Endothelial cell of umbilical vein (primary cell): ENCODE measurements around the gene PRKAB2. TPM values are rescaled to one million over a fixed set of nuclear protein-coding genes. Genes with fewer than 3 reads are reported as not detected.

Experiments
- BruUV-seq: library from RNA; stranded (reverse); fragments of 400-500 nt; replicated peaks from 2 replicates; lab custom pipeline; 2021; lab: Mats Ljungman, UMichigan
- CTCF ChIA-PET: fragments of 300-600, 350-600 bp; sonication (Branson Sonifier 250); formaldehyde crosslinking; loops from one replicate; lab custom pipeline; 2021; ENCODE audit warnings: antibody characterized with exemption, inconsistent platforms; lab: Charles Lee
- POLR2A ChIA-PET: fragments of 300-600, 350-600 bp; sonication (Branson Sonifier 250); formaldehyde crosslinking; loops from one replicate; lab custom pipeline; 2021; ENCODE audit warnings: antibody characterized with exemption, inconsistent platforms; lab: Charles Lee
- DNase-seq: peaks from one replicate; pipeline ENCODE4 v3.0.0-alpha.2; 2011; ENCODE audit warnings: low read depth, low spot score
- FAIRE-seq: peaks from 2 replicates; lab custom pipeline; 2011; peaks lifted over from hg19 to GRCh38; lab: Jason Lieb, UNC
- H2AFZ ChIP-seq: 2 replicates; pipeline ENCODE4 v1.6.0; 2012; ENCODE audit warnings: low read depth, low read length, control low read depth, inconsistent platforms
- H3K27ac ChIP-seq: 2 replicates; pipeline ENCODE4 v1.5.1; 2011; ENCODE audit warnings: low read depth, mild to moderate bottlenecking, control low read depth, low read length, moderate library complexity; ENCODE audit not compliant: insufficient read depth
- H3K27me3 ChIP-seq, 2 experiments: 2 replicates each; pipeline versions ENCODE4 v1.6.0 to v1.6.1; 2011; ENCODE audit warnings: low read length in 2 of 2, mixed read lengths in 1 of 2; ENCODE audit not compliant: control insufficient read depth in 2 of 2, insufficient read depth in 2 of 2
- H3K36me3 ChIP-seq, 2 experiments: 2 replicates in 1 of 2; 3 replicates in 1 of 2; pipeline ENCODE4 v1.5.1; 2011; ENCODE audit warnings: low read length in 2 of 2, mild to moderate bottlenecking in 1 of 2, moderate library complexity in 1 of 2; ENCODE audit not compliant: control insufficient read depth in 2 of 2, insufficient read depth in 2 of 2; ENCODE audit errors: extremely low read depth in 1 of 2
- H3K4me1 ChIP-seq: 3 replicates; pipeline ENCODE4 v1.5.1; 2011; ENCODE audit warnings: mild to moderate bottlenecking, low read length; ENCODE audit not compliant: control insufficient read depth, insufficient read depth; ENCODE audit errors: extremely low read depth
- H3K4me2 ChIP-seq: 2 replicates; pipeline ENCODE4 v1.6.1; 2011; ENCODE audit warnings: low read length, control low read depth, mixed read lengths; ENCODE audit not compliant: insufficient read depth
- H3K4me3 ChIP-seq, 3 experiments: fragments of 200-600 bp in 1 of 3; sonication (generic), shearing (Covaris generic) in 1 of 3; replicated peaks in 1 of 3; 2 replicates each; pipeline ENCODE4 v1.5.1; 2011 to 2016; ENCODE audit warnings: control low read depth in 3 of 3, low read length in 3 of 3, mild to moderate bottlenecking in 2 of 3, inconsistent platforms in 1 of 3, low read depth in 1 of 3, moderate library complexity in 1 of 3; ENCODE audit not compliant: insufficient read depth in 1 of 3
- H3K79me2 ChIP-seq: 2 replicates; pipeline ENCODE4 v1.6.0; 2012; ENCODE audit warnings: low read length, inconsistent platforms; ENCODE audit not compliant: control insufficient read depth, insufficient read depth
- H3K9ac ChIP-seq: replicated peaks from 2 replicates; pipeline ENCODE3; 2011; ENCODE audit warnings: low read length, control low read depth; ENCODE audit not compliant: insufficient read depth; ENCODE audit errors: extremely low read depth
- H3K9me1 ChIP-seq: replicated peaks from 3 replicates; pipeline ENCODE4 v1.6.0; 2011; ENCODE audit warnings: mild to moderate bottlenecking, low read length; ENCODE audit not compliant: control insufficient read depth, insufficient read depth; ENCODE audit errors: extremely low read depth
- H3K9me3 ChIP-seq: replicated peaks from 2 replicates; pipeline ENCODE4 v1.5.1; 2012; ENCODE audit warnings: low read length, inconsistent platforms; ENCODE audit not compliant: control insufficient read depth, insufficient read depth
- H4K20me1 ChIP-seq: replicated peaks from 2 replicates; pipeline ENCODE3; 2011; ENCODE audit warnings: mild to moderate bottlenecking, low read length; ENCODE audit not compliant: control insufficient read depth, insufficient read depth; ENCODE audit errors: extremely low read depth
- CTCF ChIP-seq, 2 donors: IDR thresholded peaks; 1 replicate in 1 of 2; 2 replicates in 1 of 2; pipeline ENCODE4 v1.5.1; 2011; ENCODE audit warnings: low read length in 2 of 2, mild to moderate bottlenecking in 2 of 2, moderate library complexity in 2 of 2, control low read depth in 1 of 2, inconsistent platforms in 1 of 2, low read depth in 1 of 2; ENCODE audit not compliant: insufficient read depth in 1 of 2; ENCODE audit errors: extremely low read depth in 1 of 2
- EZH2 ChIP-seq: IDR thresholded peaks from 2 replicates; pipeline ENCODE4 v1.6.1; 2012; ENCODE audit warnings: borderline replicate concordance, low read depth, mild to moderate bottlenecking, moderate library complexity, low read length, inconsistent platforms; ENCODE audit not compliant: severe bottlenecking
- FOS ChIP-seq: IDR thresholded peaks from 2 replicates; pipeline ENCODE4 v1.6.1; 2011; ENCODE audit warnings: mild to moderate bottlenecking, low read length, moderate library complexity, borderline replicate concordance; ENCODE audit not compliant: insufficient read depth
- GATA2 ChIP-seq: IDR thresholded peaks from 2 replicates; pipeline ENCODE4 v1.7.0; 2011; ENCODE audit warnings: low read depth, mild to moderate bottlenecking, moderate library complexity, mixed read lengths, low read length; ENCODE audit not compliant: insufficient read length, insufficient read depth
- JUN ChIP-seq: IDR thresholded peaks from 2 replicates; pipeline ENCODE4 v1.6.1; 2011; ENCODE audit warnings: borderline replicate concordance, low read depth; ENCODE audit not compliant: insufficient read length, insufficient read depth
- MAX ChIP-seq: IDR thresholded peaks from 2 replicates; pipeline ENCODE4 v1.6.1; 2011; ENCODE audit not compliant: insufficient read depth, insufficient read length
- MYC ChIP-seq: IDR thresholded peaks from one replicate; pipeline ENCODE4 v1.6.1; 2011; ENCODE audit warnings: mild to moderate bottlenecking, low read depth, low read length
- POLR2A ChIP-seq: IDR thresholded peaks from 2 replicates; pipeline ENCODE4 v1.6.1; 2012; ENCODE audit warnings: low read depth, mild to moderate bottlenecking, control low read depth, low read length
- POLR2AphosphoS5 ChIP-seq: IDR thresholded peaks from 2 replicates; pipeline ENCODE4 v1.6.1; 2012; ENCODE audit warnings: low read depth, mild to moderate bottlenecking, control low read depth, low read length, moderate library complexity; ENCODE audit not compliant: insufficient read depth
- dilution Hi-C: fragments of 300-500 bp; cut with MboI; formaldehyde crosslinking; loops from one replicate; pipeline ENCODE4 v1.15.0; 2019; ENCODE audit warnings: low sequenced_read_pairs; ENCODE audit not compliant: extremely low pct_ligation_motif_present
- intact Hi-C: fragments of 100-400 bp; cut with micrococcal nuclease; formaldehyde crosslinking; loops from one replicate; pipeline ENCODE4 v1.10.0; 2022
- polyA plus RNA-seq, 4 experiments: library from polyadenylated mRNA; depleted of rRNA in 3 of 4; stranded (reverse) in 3 of 4; unstranded in 1 of 4; fragments of >200 nt; gene quantifications; 2 replicates each; pipeline versions ENCODE4 v1.2.1 to v1.2.3, GENCODE V29; 2011 to 2012; ENCODE audit warnings: missing spikeins in 1 of 4
- total RNA-seq: library from RNA; stranded (reverse); gene quantifications from 2 replicates; pipeline ENCODE4 v1.2.3, GENCODE V29; 2021

The PRKAB2 gene
- total and polyA plus RNA-seq, 2 donors (not counting 3 experiments of a cell fraction or from before 2014, with no cell fraction given), result 6.2 to 7.4 TPM

DNA sequence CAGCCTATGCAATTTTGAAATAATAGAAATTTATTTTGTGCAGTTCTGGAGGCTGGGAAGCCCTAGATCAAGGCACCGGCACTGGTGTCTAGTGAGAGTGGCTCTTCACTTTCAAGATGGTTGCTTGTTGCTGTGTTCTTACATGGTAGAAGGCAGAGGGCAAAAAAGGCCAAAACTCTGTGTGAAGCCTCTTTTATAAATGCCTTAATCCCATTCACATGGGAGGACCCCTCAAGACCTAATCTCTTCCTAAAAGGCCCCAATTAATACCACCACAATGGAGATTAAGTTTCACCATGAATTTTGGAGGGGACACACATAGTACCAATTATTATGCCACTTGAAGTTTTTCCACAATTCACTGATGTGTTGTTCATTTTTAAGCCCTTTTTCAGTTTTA lies 21.0 kb downstream of the PRKAB2 start:
- H3K27ac ChIP-seq, result no peak overlapping the region
- TF ChIP-seq POLR2AphosphoS5, result no peak
- TF ChIP-seq CTCF (IDR thresholded peaks at IDR 0.05; ENCODE audit: extremely low read depth in 1 of 2, insufficient read depth in 1 of 2, low read depth in 1 of 2, low read length in 2 of 2), result no peak
- TF ChIP-seq EZH2, result no peak
- no peak for TF ChIP-seq FOS
- no peak for TF ChIP-seq JUN
- TF ChIP-seq MAX, result no peak
- TF ChIP-seq GATA2, result no peak
- no peak for TF ChIP-seq MYC
- no peak for TF ChIP-seq POLR2A
- H2AFZ ChIP-seq, result no peak overlapping the region
- H3K79me2 ChIP-seq, result no peaks in the 10 kb centered on the region
- intact Hi-C loops (no loop called here), dilution Hi-C loops (no loop called here)
- no peaks in the 10 kb centered on the region for H3K4me1 ChIP-seq
- no peaks in the 10 kb centered on the region for H3K27me3 ChIP-seq
- no TSS peak for BruUV-seq
- no peaks in the 10 kb centered on the region for H3K9me3 ChIP-seq
- no peak overlapping the region for H3K9ac ChIP-seq
- no peak overlapping the region for H3K4me2 ChIP-seq
- ChIA-PET CTCF (no interaction called here), POLR2A (interaction anchor here (0.6 kb wide), 1 partner anchor 11 kb away, joined by 3 read pairs; no protein-coding TSS in a partner anchor)
- no peaks in the 10 kb centered on the region for H4K20me1 ChIP-seq
- H3K4me3 ChIP-seq, result no peak overlapping the region
- no peak for FAIRE-seq
- H3K9me1 ChIP-seq, result no peaks in the 10 kb centered on the region
- peaks cover 0 to 3% of the 10 kb centered on the region in 2 experiments for H3K36me3 ChIP-seq
- DNase-seq, result no peak
